BJ (cell line): ENCODE data around the gene FOXK2. TPM values are rescaled to one million over a fixed set of nuclear protein-coding genes. Genes with fewer than 3 reads are reported as not detected.

Source experiments
- CTCF ChIA-PET: fragments of 350-600 bp; formaldehyde crosslinking; extraction: SDS; loops from one replicate; lab custom pipeline; 2021; ENCODE audit warnings: antibody characterized with exemption, inconsistent platforms; lab: Yijun Ruan, JAX
- POLR2A ChIA-PET: fragments of 300-600 bp; sonication (Branson Sonifier 250); formaldehyde crosslinking; extraction: SDS; loops from one replicate; lab custom pipeline; 2021; ENCODE audit warnings: antibody characterized with exemption; lab: Charles Lee
- DNase-seq: peaks from one replicate; pipeline ENCODE4 v3.0.0-alpha.2; 2011; ENCODE audit warnings: low read depth
- H3K27me3 ChIP-seq: 2 replicates; pipeline ENCODE4 v1.6.0; 2011; ENCODE audit warnings: low read length; ENCODE audit not compliant: control insufficient read depth, insufficient read depth
- H3K36me3 ChIP-seq: 2 replicates; pipeline ENCODE4 v1.5.1; 2011; ENCODE audit warnings: low read length; ENCODE audit not compliant: control insufficient read depth, insufficient read depth
- H3K4me3 ChIP-seq: 2 replicates; pipeline ENCODE4 v1.5.1; 2011; ENCODE audit warnings: low read depth, mild to moderate bottlenecking, control low read depth, low read length
- polyA plus RNA-seq: library from polyadenylated mRNA; depleted of rRNA; stranded (reverse); fragments of >200 nt; gene quantifications from 2 replicates; pipeline ENCODE4 v1.2.3, GENCODE V29; 2011
- TF ChIP-seq, protein P1 (sequence below): IDR thresholded peaks from 2 replicates; pipeline ENCODE4 v1.5.1; 2011; ENCODE audit warnings: low read depth, mild to moderate bottlenecking, control low read depth, inconsistent platforms, low read length, moderate library complexity; ENCODE audit not compliant: insufficient read depth

FOXK2 gene
- polyA plus RNA-seq, 1 experiment: 19.2 TPM

DNA sequence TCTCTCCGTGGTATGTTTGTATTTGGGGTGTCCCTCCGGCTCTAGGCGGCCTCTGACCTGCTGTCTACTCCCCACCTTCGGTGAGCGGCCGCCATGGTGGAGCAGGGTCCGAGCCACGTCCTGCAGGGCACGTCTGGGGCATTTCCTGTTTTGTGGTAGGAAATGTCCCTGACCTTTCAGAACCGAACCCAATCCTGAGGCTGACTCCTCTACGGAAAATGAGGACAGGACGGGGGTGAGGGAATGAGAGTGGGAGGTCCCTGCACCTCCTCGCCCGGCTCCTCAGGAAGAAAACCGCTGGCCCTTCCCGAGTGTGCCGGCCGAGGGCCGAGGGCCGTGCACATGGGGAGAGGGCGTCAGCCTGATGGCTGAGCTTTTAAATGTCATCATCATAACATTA lies 83.0 kb downstream of the FOXK2 start:
- POLR2A ChIA-PET: no interaction called here
- Histone ChIP-seq H3K4me3 (no peak overlapping the region), H3K36me3 (peaks cover 34% of the 10 kb centered on the region)

DNA sequence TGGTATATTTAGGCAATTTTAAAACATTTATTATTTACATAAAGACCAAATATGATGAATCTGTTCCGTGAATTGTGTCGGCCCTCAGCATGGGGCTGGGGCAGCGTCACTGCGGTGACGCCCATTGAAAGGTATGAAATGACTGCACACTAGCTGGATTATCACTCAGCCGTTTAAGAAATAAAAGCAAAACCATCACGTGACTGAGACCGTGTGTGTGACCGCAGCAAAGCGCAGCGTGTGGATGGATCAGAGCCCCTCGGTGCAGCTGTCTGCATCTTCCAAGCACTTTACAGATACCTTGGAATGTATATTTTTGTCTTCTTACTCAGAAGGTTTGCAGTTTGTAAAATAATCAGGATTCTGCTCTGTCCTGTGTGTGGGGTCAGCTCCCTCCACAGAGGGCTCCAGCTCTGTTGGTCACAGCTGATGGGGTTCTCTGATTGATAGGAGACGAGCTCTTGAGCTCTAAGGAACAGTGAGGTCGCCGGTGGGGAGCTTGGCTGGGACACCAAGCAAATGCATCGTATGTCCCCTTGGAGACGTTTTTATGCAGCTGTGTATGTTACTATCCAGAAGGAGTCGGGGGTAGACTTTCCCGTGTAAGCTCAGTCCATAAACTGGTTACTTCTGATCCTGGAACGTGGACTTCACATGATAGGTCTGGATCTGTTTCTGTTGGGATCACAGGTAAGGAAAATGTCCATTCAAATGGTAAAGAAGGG lies 83.6 kb downstream of the FOXK2 start:
- CTCF ChIA-PET: no interaction called here

More for the DNA sequence above, 83.0 kb downstream of the FOXK2 start:
- CTCF ChIA-PET: no interaction called here
- TF ChIP-seq, protein P1, sequence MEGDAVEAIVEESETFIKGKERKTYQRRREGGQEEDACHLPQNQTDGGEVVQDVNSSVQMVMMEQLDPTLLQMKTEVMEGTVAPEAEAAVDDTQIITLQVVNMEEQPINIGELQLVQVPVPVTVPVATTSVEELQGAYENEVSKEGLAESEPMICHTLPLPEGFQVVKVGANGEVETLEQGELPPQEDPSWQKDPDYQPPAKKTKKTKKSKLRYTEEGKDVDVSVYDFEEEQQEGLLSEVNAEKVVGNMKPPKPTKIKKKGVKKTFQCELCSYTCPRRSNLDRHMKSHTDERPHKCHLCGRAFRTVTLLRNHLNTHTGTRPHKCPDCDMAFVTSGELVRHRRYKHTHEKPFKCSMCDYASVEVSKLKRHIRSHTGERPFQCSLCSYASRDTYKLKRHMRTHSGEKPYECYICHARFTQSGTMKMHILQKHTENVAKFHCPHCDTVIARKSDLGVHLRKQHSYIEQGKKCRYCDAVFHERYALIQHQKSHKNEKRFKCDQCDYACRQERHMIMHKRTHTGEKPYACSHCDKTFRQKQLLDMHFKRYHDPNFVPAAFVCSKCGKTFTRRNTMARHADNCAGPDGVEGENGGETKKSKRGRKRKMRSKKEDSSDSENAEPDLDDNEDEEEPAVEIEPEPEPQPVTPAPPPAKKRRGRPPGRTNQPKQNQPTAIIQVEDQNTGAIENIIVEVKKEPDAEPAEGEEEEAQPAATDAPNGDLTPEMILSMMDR: no peak
- DNase-seq: no peak
- no peaks in the 10 kb centered on the region for H3K27me3 ChIP-seq

DNA sequence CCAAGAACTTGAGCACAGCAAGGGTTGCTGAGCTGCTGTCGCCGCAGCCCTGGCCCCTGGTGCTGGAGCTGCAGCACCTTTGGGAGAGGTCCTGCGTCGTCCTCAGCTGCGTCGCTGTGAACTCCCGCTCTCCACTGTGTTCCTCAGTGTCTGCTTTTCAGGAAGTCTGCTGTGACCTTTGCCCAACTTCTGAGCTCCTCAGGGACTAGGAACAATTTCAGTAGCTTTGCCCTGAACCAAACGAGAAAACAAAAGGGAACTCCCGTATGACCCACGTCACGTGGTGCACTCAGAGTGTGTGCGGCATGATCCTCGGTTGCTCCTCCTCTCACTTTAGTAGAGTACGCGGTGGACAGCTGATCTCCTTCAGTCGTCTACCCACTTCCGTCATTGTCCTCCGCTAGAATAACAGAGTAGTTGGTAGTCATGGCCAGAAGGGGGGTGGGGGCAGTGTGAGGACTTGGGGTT lies 84.5 kb downstream of the FOXK2 start:
- H3K36me3 ChIP-seq: peaks cover 33% of the 10 kb centered on the region
- DNase-seq: no peak
- TF ChIP-seq, protein P1: no peak
- POLR2A ChIA-PET: no interaction called here
- CTCF ChIA-PET: no interaction called here
- no peaks in the 10 kb centered on the region for H3K27me3 ChIP-seq
- no peak overlapping the region for H3K4me3 ChIP-seq

More for the DNA sequence above, 83.6 kb downstream of the FOXK2 start:
- POLR2A ChIA-PET: no interaction called here
- TF ChIP-seq, protein P1: no peak
- H3K4me3 ChIP-seq: no peak overlapping the region
- H3K36me3 ChIP-seq: peaks cover 34% of the 10 kb centered on the region
- no peaks in the 10 kb centered on the region for H3K27me3 ChIP-seq
- DNase-seq: no peak

DNA sequence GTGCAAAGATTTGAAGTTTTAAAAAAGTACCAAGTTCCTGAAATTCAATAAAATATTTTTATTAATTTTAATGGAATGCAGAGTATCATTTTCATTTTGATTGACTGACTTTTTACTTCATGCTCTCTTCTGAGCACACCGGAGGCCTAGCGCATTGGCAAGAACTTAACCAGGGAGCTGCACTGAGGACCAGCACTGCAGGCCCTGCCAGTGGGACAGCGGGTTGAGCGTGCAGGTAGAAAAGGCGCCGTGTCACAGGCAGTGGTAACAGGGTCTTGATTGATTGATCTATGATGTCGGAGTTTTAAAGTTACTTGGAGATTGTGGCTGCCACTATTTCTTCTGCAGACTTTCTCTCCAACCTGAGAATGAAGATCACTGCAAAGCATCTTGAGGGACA lies 85.0 kb downstream of the FOXK2 start:
- CTCF ChIA-PET: interaction anchor here (0.6 kb wide), 1 partner anchor 602 kb away, joined by 3 read pairs; no protein-coding TSS in a partner anchor
- TF ChIP-seq, protein P1: no peak
- peaks cover 32% of the 10 kb centered on the region for H3K36me3 ChIP-seq
- H3K27me3 ChIP-seq: no peaks in the 10 kb centered on the region
- DNase-seq: no peak
- no peak overlapping the region for H3K4me3 ChIP-seq
- POLR2A ChIA-PET: interaction anchor here (0.5 kb wide), 1 partner anchor 88 kb away, joined by 10 read pairs; no protein-coding TSS in a partner anchor

DNA sequence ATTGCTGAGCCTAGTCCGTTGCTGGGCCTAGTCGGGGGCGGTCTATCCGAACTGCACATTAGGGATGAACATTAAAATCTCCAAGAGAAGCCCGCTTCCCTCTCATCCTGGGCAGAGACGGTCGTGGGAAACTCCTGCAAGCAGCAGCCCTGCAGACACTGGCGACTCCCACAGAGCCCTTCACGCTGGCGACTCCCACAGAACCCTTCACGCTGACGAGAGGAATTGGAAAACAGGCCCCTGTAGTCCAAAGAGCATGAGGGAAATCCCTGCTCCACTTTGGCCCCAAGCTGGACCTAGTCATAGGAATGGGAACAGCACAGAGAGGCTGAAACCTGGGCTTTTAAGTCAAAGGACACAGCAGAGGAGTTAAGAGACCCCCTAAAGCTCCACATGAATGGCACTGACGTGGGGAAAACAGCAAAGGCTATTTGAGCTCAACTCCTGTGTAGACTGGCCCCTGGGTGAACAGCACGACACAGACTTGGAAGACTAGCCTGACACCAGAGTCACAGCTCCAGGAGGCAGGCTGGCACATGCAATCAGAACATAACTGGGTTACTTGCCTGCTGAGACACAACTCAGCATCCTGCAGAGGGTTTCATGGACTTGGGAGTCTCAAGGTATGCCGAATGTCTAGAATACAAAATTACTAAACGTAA lies 86.5 kb downstream of the FOXK2 start:
- Histone ChIP-seq H3K27me3 (no peaks in the 10 kb centered on the region), H3K36me3 (peaks cover 28% of the 10 kb centered on the region), H3K4me3 (no peak overlapping the region)
- CTCF ChIA-PET: no interaction called here
- TF ChIP-seq, protein P1: no peak
- POLR2A ChIA-PET: no interaction called here
- DNase-seq: no peak
